Left hindlimb (tissue), 1 donor: ENCODE data around the gene C2CD3.

Experiments
- DNase-seq: peaks from one replicate; pipeline ENCODE4 v3.0.0-alpha.2; 2018

The C2CD3 gene

DNA sequence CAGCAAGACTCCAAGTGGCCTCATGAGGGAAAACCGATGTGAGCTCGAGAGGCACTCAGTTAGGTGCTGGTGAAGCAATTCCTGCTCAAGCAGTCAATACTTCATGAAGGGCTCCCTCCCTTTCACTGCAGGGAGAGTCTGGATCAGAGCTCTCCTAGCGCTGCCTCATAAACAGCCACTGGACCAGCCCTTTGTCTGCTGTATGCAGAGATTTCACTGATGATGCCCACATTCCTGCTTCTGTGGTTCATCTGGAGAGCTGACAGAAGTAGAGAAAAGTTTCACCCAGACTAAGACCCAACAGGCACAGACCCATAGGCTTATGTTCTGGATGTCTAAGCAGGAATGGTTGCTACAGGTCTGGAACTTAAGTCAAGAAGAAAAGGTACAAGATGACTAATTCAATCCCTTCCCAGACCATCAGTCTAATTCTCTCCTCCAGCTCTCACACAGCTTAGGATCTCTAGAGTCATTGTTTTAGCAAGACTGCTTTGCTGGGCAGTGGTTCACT is 192.2 kb downstream of the C2CD3 start:
- DNase-seq, result no peak

DNA sequence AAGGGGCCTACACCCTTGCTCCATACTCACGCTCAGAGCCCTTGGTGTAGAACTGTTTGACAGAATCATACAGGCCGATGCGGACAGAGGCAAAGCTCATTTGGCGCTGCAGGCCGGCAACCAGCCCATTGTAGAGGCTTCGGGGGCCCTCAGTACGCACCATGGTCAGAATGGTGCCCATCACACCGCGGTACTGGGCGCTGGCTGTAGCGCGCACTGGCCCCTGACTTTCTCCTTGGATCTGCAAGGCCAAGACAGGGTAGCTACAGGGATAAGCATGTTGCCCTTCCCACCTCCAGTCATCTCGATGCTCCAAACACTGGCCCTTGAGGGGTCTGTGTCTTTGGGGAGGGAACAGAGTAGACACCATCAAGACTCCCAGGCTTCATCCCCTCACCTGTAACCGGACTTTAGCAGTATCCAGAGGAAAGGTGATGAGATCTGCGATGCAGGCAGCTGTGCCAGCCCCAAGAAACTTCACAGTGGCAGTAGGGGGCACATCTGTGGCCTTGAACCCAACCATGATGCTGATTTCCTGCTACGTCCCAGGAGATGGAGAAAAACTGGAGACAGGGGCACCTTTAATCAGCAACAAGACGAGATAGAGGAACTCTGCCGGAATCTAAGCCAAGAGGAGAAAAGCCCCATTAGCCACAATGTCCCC is 192.8 kb downstream of the C2CD3 start:
- no peak for DNase-seq

GRCh38 chr11:73976451-73977151 is 194.2 kb downstream of the C2CD3 start:
- no peak for DNase-seq

DNA sequence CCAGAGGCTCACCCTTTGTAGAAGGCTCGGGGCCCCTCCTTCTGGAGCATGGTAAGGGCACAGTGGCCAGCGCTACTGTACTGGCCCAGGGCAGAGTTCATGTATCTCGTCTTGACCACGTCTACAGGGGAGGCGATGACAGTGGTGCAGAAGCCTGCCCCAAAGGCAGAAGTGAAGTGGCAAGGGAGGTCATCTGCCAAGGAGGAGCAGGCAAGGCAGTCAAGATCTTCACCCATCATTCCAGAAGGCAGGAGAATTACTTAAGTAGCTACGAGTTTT is 195.4 kb downstream of the C2CD3 start:
- no peak for DNase-seq

DNA sequence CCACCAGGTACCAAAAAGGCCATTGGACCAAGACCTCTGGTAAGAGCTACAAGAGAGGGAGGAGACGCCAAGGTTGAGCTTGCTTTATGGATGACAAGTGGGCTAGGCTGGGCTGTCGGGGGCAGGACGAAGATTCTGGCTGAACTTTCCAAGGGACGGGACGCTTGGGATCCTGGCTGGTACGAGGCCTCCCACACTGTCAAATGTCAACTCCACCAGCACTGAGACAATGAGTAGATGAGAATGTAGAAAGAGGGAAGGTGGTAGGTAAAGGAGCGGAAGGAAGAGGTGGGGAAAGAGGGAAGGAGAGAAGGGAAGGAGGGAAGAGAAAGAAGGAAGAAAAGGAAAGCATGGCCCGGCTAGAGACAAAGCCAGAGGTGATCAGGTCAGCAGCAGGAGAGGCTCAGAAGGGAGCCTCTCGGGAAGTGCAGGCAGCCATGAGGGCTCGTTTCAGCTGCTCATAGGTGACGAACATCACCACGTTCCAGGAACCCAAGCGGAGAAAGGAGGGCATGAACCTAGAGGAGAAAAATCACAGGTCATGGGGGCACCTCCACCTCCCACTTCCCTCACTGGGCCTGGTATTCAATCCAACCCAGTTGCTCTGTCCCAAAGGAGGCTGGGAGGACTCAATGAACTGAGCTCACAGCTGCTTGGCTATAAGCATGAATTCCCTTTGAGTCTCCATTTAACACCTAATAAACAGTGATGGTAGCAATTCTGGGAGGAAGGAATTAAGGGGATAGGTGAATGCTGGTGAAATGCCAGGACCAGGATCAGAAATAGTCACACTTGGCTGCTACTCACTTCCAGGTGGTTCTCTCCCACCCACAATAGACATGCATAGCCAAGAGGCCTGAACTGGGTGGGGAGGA is 196.0 kb downstream of the C2CD3 start:
- no peak for DNase-seq

DNA sequence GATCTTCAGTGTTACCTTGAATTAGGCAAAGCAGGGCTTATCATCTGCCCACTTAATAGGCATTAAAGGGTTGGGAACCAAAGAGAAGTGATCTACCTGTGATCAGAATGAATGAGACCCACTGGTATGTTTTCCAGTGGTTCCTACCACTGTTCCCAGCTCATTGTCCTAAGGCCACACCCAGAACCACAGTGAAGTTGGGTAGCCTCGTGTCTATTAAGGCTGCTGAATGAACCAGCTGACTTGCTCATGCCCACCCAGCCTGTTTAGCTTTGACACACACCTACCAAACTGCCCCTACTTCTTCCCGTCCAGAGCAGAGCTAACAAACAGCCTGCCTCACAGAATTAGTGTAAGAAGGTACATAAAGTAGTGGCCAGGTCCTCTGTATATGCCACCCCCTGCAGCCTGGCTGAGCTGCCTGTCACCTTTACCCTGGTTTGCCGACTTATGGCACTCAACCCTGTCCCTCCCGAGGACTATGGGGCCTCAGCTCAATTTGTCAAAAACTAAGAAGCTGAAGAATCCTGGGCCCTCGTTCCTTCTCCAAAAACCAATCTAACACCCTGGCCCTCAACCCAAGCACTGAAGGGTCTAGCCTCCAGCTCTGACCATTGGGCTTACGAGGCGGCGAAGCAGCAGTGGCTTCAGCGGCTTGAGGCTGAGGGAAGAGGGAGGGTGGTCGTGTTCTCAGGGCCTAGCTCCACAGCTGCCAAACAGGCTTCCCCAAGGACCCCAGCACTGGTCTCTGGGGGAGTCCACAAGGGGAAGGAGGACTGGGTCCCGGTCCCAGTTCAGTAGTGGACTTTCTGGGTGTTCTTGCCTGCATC is 198.0 kb downstream of the C2CD3 start:
- no peak for DNase-seq

GRCh38 chr11:73972187-73972586 is 198.6 kb downstream of the C2CD3 start:
- DNase-seq, result no peak

- no peak for DNase-seq
Measured at GRCh38 chr11:73971175-73971719, 199.6 kb downstream of the C2CD3 start.

GRCh38 chr11:73969991-73970800 is 200.6 kb downstream of the C2CD3 start:
- DNase-seq, result no peak

GRCh38 chr11:73969091-73969490 is 201.7 kb downstream of the C2CD3 start:
- DNase-seq, result no peak

- DNase-seq, result no peak
Measured at GRCh38 chr11:73968356-73968966, 202.3 kb downstream of the C2CD3 start.

DNA sequence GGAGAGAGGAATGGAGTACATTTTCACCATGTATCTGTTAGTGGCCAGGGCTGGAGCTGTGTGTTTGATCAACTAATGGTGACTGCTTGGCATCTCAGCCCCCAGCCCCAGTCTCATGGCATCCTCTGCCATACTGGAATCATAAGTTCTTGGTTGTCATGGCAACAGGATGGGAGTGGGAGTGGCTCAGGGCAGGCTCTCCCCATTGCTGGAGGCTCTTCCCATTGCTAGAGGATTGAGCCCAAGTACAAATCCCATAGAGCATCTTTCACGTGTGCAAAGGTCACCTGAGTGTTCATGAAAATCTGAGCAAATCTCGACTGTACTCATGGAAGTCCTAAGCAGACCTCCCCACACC is 205.1 kb downstream of the C2CD3 start:
- DNase-seq, result no peak

GRCh38 chr11:73965076-73965763 is 205.6 kb downstream of the C2CD3 start:
- no peak for DNase-seq

- no peak for DNase-seq
Measured at GRCh38 chr11:73963861-73964260, 206.9 kb downstream of the C2CD3 start.
